Ectodermal cell (in vitro differentiated cells): ENCODE measurements around the gene SUGCT.
"Not testable (repeated sequence)": the region's sequence is repeated elsewhere in the genome, so short reads cannot be mapped to it uniquely, and the experiment has no call there.

Source experiments
- H3K27ac ChIP-seq: 2 replicates; pipeline ENCODE4 v1.7.0; 2013; ENCODE audit warnings: mild to moderate bottlenecking, low read depth, low read length; ENCODE audit not compliant: insufficient read depth, poor library complexity, severe bottlenecking
- H3K27me3 ChIP-seq: 2 replicates; pipeline ENCODE4 v1.7.0; 2013; ENCODE audit warnings: mild to moderate bottlenecking, low read length; ENCODE audit not compliant: insufficient read depth, control insufficient read depth, poor library complexity, severe bottlenecking
- H3K36me3 ChIP-seq: one replicate; pipeline ENCODE4 v1.7.0; 2013; ENCODE audit warnings: low read length; ENCODE audit not compliant: control insufficient read depth, insufficient read depth
- H3K4me1 ChIP-seq: one replicate; pipeline ENCODE4 v1.7.0; 2013; ENCODE audit warnings: low read length; ENCODE audit not compliant: control insufficient read depth, insufficient read depth
- H3K4me3 ChIP-seq: 2 replicates; pipeline ENCODE4 v1.7.0; 2013; ENCODE audit warnings: low read depth, low read length, control low read depth; ENCODE audit not compliant: insufficient read depth
- H3K9me3 ChIP-seq: 2 replicates; pipeline ENCODE4 v1.7.0; 2013; ENCODE audit warnings: mild to moderate bottlenecking, low read length, moderate library complexity; ENCODE audit not compliant: control insufficient read depth
- WGBS, 2 experiments: methylation state at CpG; one replicate each; pipeline ENCODE4 v1.1.7; 2013; ENCODE audit warnings: missing lambda C conversion rate in 2 of 2; 5-methylcytosine and 5-hydroxymethylcytosine counted together

The SUGCT gene

DNA sequence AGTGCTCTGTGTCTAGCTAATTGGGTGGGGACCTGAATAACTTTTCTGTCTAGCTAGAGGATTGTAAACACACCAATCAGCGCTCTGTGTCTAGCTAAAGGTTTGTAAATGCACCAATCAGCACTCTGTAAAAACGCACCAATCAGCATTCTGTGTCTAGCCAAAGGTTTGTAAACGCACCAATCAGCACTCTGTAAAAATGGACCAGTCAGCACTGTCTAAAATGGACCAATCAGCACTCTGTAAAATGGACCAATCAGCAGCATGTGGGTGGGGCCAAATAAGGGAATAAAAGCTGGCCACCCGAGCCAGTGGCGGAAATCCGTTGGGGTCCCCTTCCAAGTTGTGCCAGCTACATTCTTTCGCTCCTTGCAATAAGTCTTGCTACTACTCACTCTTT lies 83.8 kb downstream of the SUGCT start:
- WGBS, 2 experiments, result 92 to 93% methylated on average over 7 of the region's 7 CpGs
- not testable (repeated sequence) for H3K4me1 ChIP-seq

DNA sequence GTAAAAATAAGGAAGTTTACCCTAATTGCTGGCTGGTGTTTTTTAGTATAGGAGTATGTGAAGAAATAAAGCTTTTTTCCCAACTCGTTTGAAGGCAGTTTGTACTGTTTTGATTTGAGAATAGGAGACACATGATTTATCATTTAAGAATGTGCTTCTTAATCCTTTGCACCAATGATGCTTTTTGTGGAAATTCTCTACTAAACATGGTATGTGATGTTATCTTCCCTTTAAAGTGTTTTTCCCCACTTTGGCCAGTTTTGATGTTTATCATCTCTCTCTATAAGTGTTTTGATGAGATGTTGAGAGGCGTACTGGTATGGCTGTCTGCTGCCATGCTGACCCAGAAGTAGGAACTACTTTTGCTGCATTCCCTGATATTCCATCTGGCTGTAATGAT lies 85.1 kb downstream of the SUGCT start:
- 77 to 86% methylated on average over 2 of the region's 2 CpGs for WGBS, 2 experiments

More for the DNA sequence above, 83.8 kb downstream of the SUGCT start:
- not testable (repeated sequence) for H3K9me3 ChIP-seq, H3K36me3 ChIP-seq, H3K27ac ChIP-seq, H3K27me3 ChIP-seq, H3K4me3 ChIP-seq

DNA sequence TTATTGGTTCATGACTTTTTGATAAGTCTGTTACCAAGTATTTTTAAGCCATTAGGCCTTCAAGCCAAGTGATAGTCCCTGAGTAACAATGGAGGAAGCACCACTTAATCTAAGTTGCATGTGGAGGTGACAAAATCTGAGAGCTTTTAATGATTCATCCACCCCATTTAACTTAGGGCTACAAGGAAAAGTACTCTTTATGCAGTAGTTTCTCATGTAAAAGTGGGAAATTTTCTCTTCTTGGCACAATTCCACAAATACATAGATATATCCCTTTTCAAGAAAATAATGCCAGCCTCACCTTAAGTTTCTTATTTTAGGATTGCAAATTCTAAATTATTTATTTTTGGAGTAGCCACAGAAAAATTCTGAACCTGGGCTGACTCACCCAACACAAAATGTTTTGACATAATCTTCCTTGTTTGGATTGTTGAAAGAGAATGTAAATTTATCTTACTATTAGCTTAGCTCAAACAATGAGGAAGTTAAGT lies 85.7 kb downstream of the SUGCT start:
- Histone ChIP-seq H3K9me3 (no peaks in the 10 kb centered on the region), H3K4me1 (no peaks in the 10 kb centered on the region), H3K27me3 (no peaks in the 10 kb centered on the region), H3K4me3 (no peak overlapping the region), H3K36me3 (no peaks in the 10 kb centered on the region), H3K27ac (no peak overlapping the region)

More for the DNA sequence above, 85.1 kb downstream of the SUGCT start:
- no peak overlapping the region for H3K4me3 ChIP-seq
- no peaks in the 10 kb centered on the region for H3K9me3 ChIP-seq
- no peaks in the 10 kb centered on the region for H3K4me1 ChIP-seq
- no peaks in the 10 kb centered on the region for H3K36me3 ChIP-seq
- H3K27me3 ChIP-seq, result no peaks in the 10 kb centered on the region
- no peak overlapping the region for H3K27ac ChIP-seq

GRCh38 chr7:40221836-40222235 lies 87.0 kb downstream of the SUGCT start:
- no peaks in the 10 kb centered on the region for H3K27me3 ChIP-seq
- H3K9me3 ChIP-seq, result no peaks in the 10 kb centered on the region
- H3K4me3 ChIP-seq, result no peak overlapping the region
- H3K4me1 ChIP-seq, result no peaks in the 10 kb centered on the region
- no peak overlapping the region for H3K27ac ChIP-seq
- no peaks in the 10 kb centered on the region for H3K36me3 ChIP-seq
- WGBS, 2 experiments, result 96% methylated on average over 2 of the region's 2 CpGs

- Histone ChIP-seq H3K4me3 (no peak overlapping the region), H3K27me3 (no peaks in the 10 kb centered on the region), H3K9me3 (no peaks in the 10 kb centered on the region), H3K4me1 (no peaks in the 10 kb centered on the region), H3K27ac (no peak overlapping the region), H3K36me3 (no peaks in the 10 kb centered on the region)
- WGBS, 2 experiments, result 89% methylated on average over 2 of the region's 2 CpGs
Measured at GRCh38 chr7:40223451-40224127, 88.8 kb downstream of the SUGCT start.

- no peaks in the 10 kb centered on the region for H3K4me1 ChIP-seq
- no peak overlapping the region for H3K27ac ChIP-seq
- no peaks in the 10 kb centered on the region for H3K9me3 ChIP-seq
- 89 to 92% methylated on average over 4 of the region's 4 CpGs for WGBS, 2 experiments
- no peaks in the 10 kb centered on the region for H3K27me3 ChIP-seq
- no peaks in the 10 kb centered on the region for H3K36me3 ChIP-seq
- no peak overlapping the region for H3K4me3 ChIP-seq
Measured at GRCh38 chr7:40230101-40230500, 95.3 kb downstream of the SUGCT start.

DNA sequence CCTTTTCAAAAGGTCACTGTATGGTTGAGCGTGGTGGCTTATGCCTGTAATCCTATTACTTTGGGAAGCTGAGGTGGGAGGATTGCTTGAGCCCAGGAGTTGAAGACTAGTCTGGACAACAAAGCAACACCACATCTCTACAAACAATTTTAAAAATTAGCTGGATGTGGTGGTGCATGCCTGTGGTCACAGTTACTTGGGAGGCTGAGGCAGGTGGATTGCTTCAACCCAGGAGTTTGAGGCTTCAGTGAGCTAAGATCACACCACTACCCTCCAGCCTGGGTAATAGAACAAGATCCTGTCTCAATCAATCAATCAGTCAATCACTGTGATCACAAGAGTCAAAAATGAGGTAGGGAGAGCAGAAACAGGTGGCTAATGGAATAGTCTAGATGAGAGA lies 97.0 kb downstream of the SUGCT start:
- no peaks in the 10 kb centered on the region for H3K4me1 ChIP-seq
- no peak overlapping the region for H3K4me3 ChIP-seq
- H3K36me3 ChIP-seq, result no peaks in the 10 kb centered on the region
- no peak overlapping the region for H3K27ac ChIP-seq
- H3K9me3 ChIP-seq, result no peaks in the 10 kb centered on the region
- no peaks in the 10 kb centered on the region for H3K27me3 ChIP-seq
- WGBS, 2 experiments, result 90 to 100% methylated on average over 1 of the region's 1 CpG

- 37 to 48% methylated on average over 6 of the region's 7 CpGs for WGBS, 2 experiments
- no peak overlapping the region for H3K4me3 ChIP-seq
- H3K27ac ChIP-seq, result no peak overlapping the region
- no peaks in the 10 kb centered on the region for H3K9me3 ChIP-seq
- H3K4me1 ChIP-seq, result no peaks in the 10 kb centered on the region
- H3K27me3 ChIP-seq, result no peaks in the 10 kb centered on the region
- H3K36me3 ChIP-seq, result no peaks in the 10 kb centered on the region
Measured at GRCh38 chr7:40232242-40232893, 97.6 kb downstream of the SUGCT start.

DNA sequence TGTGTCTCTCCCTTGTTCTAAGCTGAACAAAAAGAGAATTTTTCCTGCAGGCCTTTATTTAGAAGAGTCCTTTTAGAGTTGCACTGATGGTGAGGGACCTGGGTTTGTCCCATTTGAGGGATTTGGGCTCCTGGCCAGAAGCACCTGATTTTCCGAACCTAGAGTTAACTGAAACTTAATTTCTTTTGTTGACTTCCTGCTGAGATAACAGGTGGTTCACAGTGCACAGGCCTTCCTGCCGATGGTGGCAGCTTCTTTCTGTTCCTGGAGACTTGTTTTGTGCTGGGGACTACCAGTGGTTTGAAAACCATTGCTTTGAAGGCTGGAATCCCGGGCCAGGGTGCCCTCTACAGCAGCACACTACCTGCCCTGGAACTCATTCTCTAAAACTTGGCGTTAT lies 99.2 kb downstream of the SUGCT start:
- no peaks in the 10 kb centered on the region for H3K27me3 ChIP-seq
- no peaks in the 10 kb centered on the region for H3K9me3 ChIP-seq
- WGBS, 2 experiments, result 78 to 85% methylated on average over 3 to 4 of the region's 4 CpGs
- no peaks in the 10 kb centered on the region for H3K4me1 ChIP-seq
- no peaks in the 10 kb centered on the region for H3K36me3 ChIP-seq
- H3K4me3 ChIP-seq, result no peak overlapping the region
- no peak overlapping the region for H3K27ac ChIP-seq

DNA sequence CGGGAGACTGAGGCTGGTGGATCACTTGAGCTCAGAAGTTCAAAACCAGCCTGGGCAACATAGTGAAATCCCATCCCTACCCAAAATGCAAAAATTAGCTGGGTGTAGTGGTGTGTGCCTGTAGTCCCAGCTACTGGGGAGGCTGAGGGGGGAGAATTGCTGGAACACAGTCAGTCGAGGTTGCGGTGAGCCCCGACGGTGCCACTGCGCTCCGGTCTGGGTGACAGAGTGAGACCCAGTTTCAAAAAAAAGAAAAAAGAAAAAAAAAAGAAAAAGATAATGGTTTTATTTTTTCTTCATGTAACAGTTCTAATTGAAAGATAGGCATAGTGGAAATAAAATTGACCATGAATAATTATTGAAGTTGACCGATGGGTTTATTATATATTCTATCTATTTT lies 99.9 kb downstream of the SUGCT start:
- no peaks in the 10 kb centered on the region for H3K27me3 ChIP-seq
- 95 to 96% methylated on average over 7 of the region's 8 CpGs for WGBS, 2 experiments
- no peaks in the 10 kb centered on the region for H3K9me3 ChIP-seq
- H3K27ac ChIP-seq, result no peak overlapping the region
- no peak overlapping the region for H3K4me3 ChIP-seq
- H3K36me3 ChIP-seq, result no peaks in the 10 kb centered on the region
- H3K4me1 ChIP-seq, result no peaks in the 10 kb centered on the region
